HUDEP-2 (cell line): ENCODE measurements around the gene NT5C.
A peak's percentile ranks its signal among the peaks of the same experiment; 100 is the strongest.
"Not testable (repeated sequence)": the region's sequence is repeated elsewhere in the genome, so short reads cannot be mapped to it uniquely, and the experiment has no call there.

Experiments
- DNase-seq, 76 experiments: peaks; one replicate each; lab custom pipeline; 2025; ENCODE audit not compliant: unreplicated experiment in 76 of 76; lab: John Stamatoyannopoulos, UW

NT5C gene

GRCh38 chr17:75131278-75132017 is at the start of gene NT5C:
Gene NT5C (minus strand): TSS chr17:75131742. CDS start chr17:75131707, 35 bp downstream.
- peak in 68 of 76 experiments; percentile 21 to 82 (median 66) for DNase-seq

- DNase-seq: peak in 1 of 76 experiments; percentile 5
Measured at GRCh38 chr17:75181110-75181509, 49.6 kb upstream of the NT5C start.

- DNase-seq: no peak
Measured at GRCh38 chr17:75178453-75178852, 46.9 kb upstream of the NT5C start.

- no peak for DNase-seq
Measured at GRCh38 chr17:75176625-75177024, 45.1 kb upstream of the NT5C start.

GRCh38 chr17:75174996-75175395 is 43.5 kb upstream of the NT5C start:
- no peak for DNase-seq

GRCh38 chr17:75173526-75173925 is 42.0 kb upstream of the NT5C start:
- no peak for DNase-seq

- no peak for DNase-seq
Measured at GRCh38 chr17:75168998-75169397, 37.5 kb upstream of the NT5C start.

GRCh38 chr17:75164606-75165005 is 33.1 kb upstream of the NT5C start:
- not testable (repeated sequence) for DNase-seq

- no peak for DNase-seq
Measured at GRCh38 chr17:75163074-75163473, 31.5 kb upstream of the NT5C start.

GRCh38 chr17:75160211-75160610 is 28.7 kb upstream of the NT5C start:
- DNase-seq: no peak

GRCh38 chr17:75159196-75160031 is 27.9 kb upstream of the NT5C start:
- DNase-seq: no peak

GRCh38 chr17:75158480-75158879 is 26.9 kb upstream of the NT5C start:
- not testable (repeated sequence) for DNase-seq

GRCh38 chr17:75155191-75155601 is 23.7 kb upstream of the NT5C start:
- DNase-seq: no peak

- peak in 75 of 76 experiments; percentile 33 to 99 (median 96) for DNase-seq
Measured at GRCh38 chr17:75154195-75155106, 22.9 kb upstream of the NT5C start, which contains the start of gene JPT1. Gene JPT1 (minus strand): TSS chr17:75154512. CDS start chr17:75154397, 115 bp downstream.

- peak in 7 of 76 experiments; percentile 5 to 40 (median 19) for DNase-seq
Measured at GRCh38 chr17:75153780-75154194, 22.2 kb upstream of the NT5C start.

GRCh38 chr17:75152922-75153779 is 21.6 kb upstream of the NT5C start:
- DNase-seq: peak in 31 of 76 experiments; percentile 6 to 40 (median 21)

- DNase-seq: no peak
Measured at GRCh38 chr17:75152523-75152921, 21.0 kb upstream of the NT5C start.

- DNase-seq: no peak
Measured at GRCh38 chr17:75151930-75152329, 20.4 kb upstream of the NT5C start.

GRCh38 chr17:75147878-75148546 is 16.5 kb upstream of the NT5C start:
- no peak for DNase-seq
